Measurements from ENCODE around the gene SGCD. TPM values are rescaled to one million over a fixed set of nuclear protein-coding genes. Genes with fewer than 3 reads are reported as not detected.
"Not testable (repeated sequence)": the region's sequence is repeated elsewhere in the genome, so short reads cannot be mapped to it uniquely, and the experiment has no call there.

The SGCD gene
- total and polyA plus RNA-seq, 4 donors, result 7.8 to 32.5 (median 24.9) TPM

DNA sequence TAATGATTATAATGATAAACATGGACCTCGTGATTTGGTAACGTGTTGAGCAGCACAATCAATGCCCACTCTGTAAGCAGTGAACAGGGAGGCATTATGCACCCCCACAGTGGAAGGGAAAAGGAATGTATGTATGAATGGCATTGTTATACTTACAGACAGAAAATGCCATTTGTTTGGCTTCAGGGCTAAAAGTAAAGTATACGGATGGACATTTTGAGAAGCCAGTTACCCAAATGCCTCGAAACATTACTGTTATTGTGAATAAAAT, 262.9 kb downstream of the SGCD start:
- no peak overlapping the region for H3K4me3 ChIP-seq (ENCODE audit: low read depth, low read length)
- peak overlapping the region; percentile 83 for H3K27ac ChIP-seq (ENCODE audit: low read depth, low read length)

GRCh38 chr5:156590978-156591377, 264.0 kb downstream of the SGCD start:
- Histone ChIP-seq H3K27me3 (ENCODE audit: control insufficient read depth, insufficient read depth, low read length) (no peaks in the 10 kb centered on the region), H3K36me3 (ENCODE audit: control insufficient read depth, insufficient read depth, low read length) (no peaks in the 10 kb centered on the region), H3K9me3 (ENCODE audit: control insufficient read depth, insufficient read depth, low read length) (no peaks in the 10 kb centered on the region), H3K4me1 (ENCODE audit: control insufficient read depth, insufficient read depth, low read length) (no peaks in the 10 kb centered on the region), H3K4me3 (ENCODE audit: low read depth, low read length) (no peak overlapping the region), H3K27ac (ENCODE audit: low read depth, low read length) (no peak overlapping the region)
- DNase-seq (ENCODE audit: low read depth in 4 of 6, low spot score in 6 of 6), result no peak

More for the DNA sequence above, 262.9 kb downstream of the SGCD start:
- Histone ChIP-seq H3K9me3 (ENCODE audit: control insufficient read depth, insufficient read depth, low read length) (no peaks in the 10 kb centered on the region), H3K27me3 (ENCODE audit: control insufficient read depth, insufficient read depth, low read length) (no peaks in the 10 kb centered on the region), H3K4me1 (ENCODE audit: control insufficient read depth, insufficient read depth, low read length) (no peaks in the 10 kb centered on the region), H3K36me3 (ENCODE audit: control insufficient read depth, insufficient read depth, low read length) (no peaks in the 10 kb centered on the region)
- no CpG with 5 or more reads among the region's 4 CpGs for whole genome bisulfite sequencing (ENCODE audit: insufficient coverage)
- DNase-seq (ENCODE audit: low read depth in 4 of 6, low spot score in 6 of 6), result peak in 1 of 6 donors; percentile 60

- DNase-seq (ENCODE audit: low read depth in 4 of 6, low spot score in 6 of 6), result peak in 1 of 6 donors; percentile 50
- Histone ChIP-seq H3K36me3 (ENCODE audit: control insufficient read depth, insufficient read depth, low read length) (no peaks in the 10 kb centered on the region), H3K9me3 (ENCODE audit: control insufficient read depth, insufficient read depth, low read length) (no peaks in the 10 kb centered on the region), H3K4me1 (ENCODE audit: control insufficient read depth, insufficient read depth, low read length) (no peaks in the 10 kb centered on the region), H3K4me3 (ENCODE audit: low read depth, low read length) (no peak overlapping the region), H3K27me3 (ENCODE audit: control insufficient read depth, insufficient read depth, low read length) (no peaks in the 10 kb centered on the region), H3K27ac (ENCODE audit: low read depth, low read length) (no peak overlapping the region)
Measured at GRCh38 chr5:156591631-156592030, 264.7 kb downstream of the SGCD start.

- Histone ChIP-seq H3K27ac (ENCODE audit: low read depth, low read length) (no peak overlapping the region), H3K27me3 (ENCODE audit: control insufficient read depth, insufficient read depth, low read length) (no peaks in the 10 kb centered on the region), H3K9me3 (ENCODE audit: control insufficient read depth, insufficient read depth, low read length) (no peaks in the 10 kb centered on the region), H3K4me1 (ENCODE audit: control insufficient read depth, insufficient read depth, low read length) (no peaks in the 10 kb centered on the region), H3K36me3 (ENCODE audit: control insufficient read depth, insufficient read depth, low read length) (no peaks in the 10 kb centered on the region), H3K4me3 (ENCODE audit: low read depth, low read length) (no peak overlapping the region)
- no CpG with 5 or more reads among the region's 1 CpG for WGBS (ENCODE audit: insufficient coverage)
- DNase-seq (ENCODE audit: low read depth in 4 of 6, low spot score in 6 of 6), result no peak
Measured at GRCh38 chr5:156593546-156593945, 266.6 kb downstream of the SGCD start.

- DNase-seq (ENCODE audit: low read depth in 4 of 6, low spot score in 6 of 6), result no peak
Measured at GRCh38 chr5:156594406-156594805, 267.4 kb downstream of the SGCD start.

DNA sequence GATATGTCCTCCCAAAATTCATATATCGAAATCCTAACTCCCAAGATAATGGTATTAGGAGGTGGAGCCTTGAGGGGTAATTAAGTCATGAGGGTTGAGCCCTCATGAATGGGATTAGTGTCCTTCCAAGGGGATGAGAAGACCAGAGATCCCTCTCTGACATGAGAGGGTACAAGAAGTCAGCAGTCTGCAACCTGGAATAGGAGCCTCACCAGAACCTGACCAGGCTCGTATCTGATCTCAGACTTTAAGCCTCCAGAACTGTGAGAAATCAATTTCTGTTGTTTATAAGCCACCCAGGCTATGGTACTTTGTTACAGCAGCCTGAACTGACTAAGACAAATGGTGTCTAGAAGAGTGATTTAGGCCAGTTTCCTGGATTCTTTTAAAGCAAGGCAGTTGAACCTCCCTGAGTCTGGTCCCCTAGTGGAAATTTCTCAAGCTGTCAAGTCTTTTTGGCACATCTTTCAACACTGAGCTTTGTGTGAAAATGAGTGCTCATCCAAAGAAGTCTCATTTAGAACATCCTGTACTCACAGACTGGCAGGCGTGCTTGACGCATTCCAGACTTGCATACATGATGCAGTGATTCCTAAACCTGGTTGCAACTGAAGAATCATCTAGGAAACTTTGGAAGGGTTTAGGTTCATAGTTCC, 268.3 kb downstream of the SGCD start:
- Histone ChIP-seq H3K4me3 (ENCODE audit: low read depth, low read length) (no peak overlapping the region), H3K9me3 (ENCODE audit: control insufficient read depth, insufficient read depth, low read length) (no peaks in the 10 kb centered on the region), H3K4me1 (ENCODE audit: control insufficient read depth, insufficient read depth, low read length) (no peaks in the 10 kb centered on the region), H3K27me3 (ENCODE audit: control insufficient read depth, insufficient read depth, low read length) (no peaks in the 10 kb centered on the region), H3K27ac (ENCODE audit: low read depth, low read length) (no peak overlapping the region), H3K36me3 (ENCODE audit: control insufficient read depth, insufficient read depth, low read length) (no peaks in the 10 kb centered on the region)
- WGBS (ENCODE audit: insufficient coverage), result 83% methylated on average over 2 of the region's 4 CpGs
- peak in 2 of 6 donors; percentile 27 to 78 for DNase-seq (ENCODE audit: low read depth in 4 of 6, low spot score in 6 of 6)

More at GRCh38 chr5:156594406-156594805, 267.4 kb downstream of the SGCD start:
- no peaks in the 10 kb centered on the region for H3K9me3 ChIP-seq (ENCODE audit: control insufficient read depth, insufficient read depth, low read length)
- no peak overlapping the region for H3K27ac ChIP-seq (ENCODE audit: low read depth, low read length)
- no peaks in the 10 kb centered on the region for H3K36me3 ChIP-seq (ENCODE audit: control insufficient read depth, insufficient read depth, low read length)
- H3K4me1 ChIP-seq (ENCODE audit: control insufficient read depth, insufficient read depth, low read length), result no peaks in the 10 kb centered on the region
- H3K4me3 ChIP-seq (ENCODE audit: low read depth, low read length), result no peak overlapping the region
- no peaks in the 10 kb centered on the region for H3K27me3 ChIP-seq (ENCODE audit: control insufficient read depth, insufficient read depth, low read length)
- 86% methylated on average over 1 of the region's 1 CpG for WGBS (ENCODE audit: insufficient coverage)

DNA sequence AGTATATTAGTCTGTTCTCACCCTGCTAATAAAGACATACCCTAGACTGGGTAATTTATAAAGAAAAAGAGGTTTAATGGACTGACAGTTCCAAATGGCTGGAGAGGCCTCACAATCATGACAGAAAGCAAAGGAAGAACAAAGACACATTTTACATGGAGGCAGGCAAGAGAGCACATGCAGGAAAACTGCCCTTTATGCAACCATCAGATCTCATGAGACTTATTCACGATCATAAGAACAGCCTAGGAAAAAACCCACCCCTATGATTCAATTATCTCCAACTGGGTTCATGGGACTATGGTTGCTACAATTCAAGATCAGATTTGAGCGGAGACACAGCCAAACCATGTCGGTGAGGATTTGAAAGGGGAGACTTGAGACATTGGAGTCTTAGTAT, 270.3 kb downstream of the SGCD start:
- 100% methylated on average over 1 of the region's 3 CpGs for WGBS (ENCODE audit: insufficient coverage)
- H3K27ac ChIP-seq (ENCODE audit: low read depth, low read length), result no peak overlapping the region

GRCh38 chr5:156598964-156599363, 272.0 kb downstream of the SGCD start:
- Histone ChIP-seq H3K4me1 (ENCODE audit: control insufficient read depth, insufficient read depth, low read length) (no peaks in the 10 kb centered on the region), H3K27me3 (ENCODE audit: control insufficient read depth, insufficient read depth, low read length) (no peaks in the 10 kb centered on the region), H3K9me3 (ENCODE audit: control insufficient read depth, insufficient read depth, low read length) (peaks cover 8% of the 10 kb centered on the region), H3K4me3 (ENCODE audit: low read depth, low read length) (no peak overlapping the region), H3K27ac (ENCODE audit: low read depth, low read length) (no peak overlapping the region), H3K36me3 (ENCODE audit: control insufficient read depth, insufficient read depth, low read length) (no peaks in the 10 kb centered on the region)
- peak in 1 of 6 donors; percentile 33 for DNase-seq (ENCODE audit: low read depth in 4 of 6, low spot score in 6 of 6)
- no CpG with 5 or more reads among the region's 2 CpGs for WGBS (ENCODE audit: insufficient coverage)

More for the DNA sequence above, 270.3 kb downstream of the SGCD start:
- H3K4me1 ChIP-seq (ENCODE audit: control insufficient read depth, insufficient read depth, low read length), result no peaks in the 10 kb centered on the region
- H3K36me3 ChIP-seq (ENCODE audit: control insufficient read depth, insufficient read depth, low read length), result no peaks in the 10 kb centered on the region
- DNase-seq (ENCODE audit: low read depth in 4 of 6, low spot score in 6 of 6), result no peak
- no peaks in the 10 kb centered on the region for H3K27me3 ChIP-seq (ENCODE audit: control insufficient read depth, insufficient read depth, low read length)
- peaks cover 4% of the 10 kb centered on the region for H3K9me3 ChIP-seq (ENCODE audit: control insufficient read depth, insufficient read depth, low read length)
- H3K4me3 ChIP-seq (ENCODE audit: low read depth, low read length), result no peak overlapping the region

DNA sequence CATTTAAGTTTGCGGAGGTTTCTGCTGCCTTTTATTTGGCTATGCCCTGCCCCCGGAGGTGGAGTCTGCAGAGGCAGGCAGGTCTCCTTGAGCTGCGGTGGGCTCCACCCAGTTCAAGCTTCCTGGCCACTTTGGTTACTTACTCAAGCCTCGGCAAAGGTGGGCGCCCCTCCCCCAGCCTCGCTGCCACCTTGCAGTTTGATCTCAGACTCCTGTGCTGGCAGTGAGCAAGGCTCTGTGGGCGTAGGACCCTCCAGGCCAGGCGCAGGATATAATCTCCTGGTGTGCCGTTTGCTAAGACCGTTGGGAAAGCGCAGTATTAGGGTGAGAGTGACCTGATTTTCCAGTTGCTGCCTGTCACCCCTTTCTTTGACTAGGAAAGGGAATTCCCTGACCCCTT, 283.6 kb downstream of the SGCD start:
- H3K36me3 ChIP-seq (ENCODE audit: control insufficient read depth, insufficient read depth, low read length); H3K4me3 ChIP-seq (ENCODE audit: low read depth, low read length); H3K27ac ChIP-seq (ENCODE audit: low read depth, low read length); H3K4me1 ChIP-seq (ENCODE audit: control insufficient read depth, insufficient read depth, low read length); H3K27me3 ChIP-seq (ENCODE audit: control insufficient read depth, insufficient read depth, low read length); DNase-seq (ENCODE audit: low read depth in 4 of 6, low spot score in 6 of 6); H3K9me3 ChIP-seq (ENCODE audit: control insufficient read depth, insufficient read depth, low read length): not testable (repeated sequence)
- WGBS (ENCODE audit: insufficient coverage), result 95% methylated on average over 11 of the region's 11 CpGs

DNA sequence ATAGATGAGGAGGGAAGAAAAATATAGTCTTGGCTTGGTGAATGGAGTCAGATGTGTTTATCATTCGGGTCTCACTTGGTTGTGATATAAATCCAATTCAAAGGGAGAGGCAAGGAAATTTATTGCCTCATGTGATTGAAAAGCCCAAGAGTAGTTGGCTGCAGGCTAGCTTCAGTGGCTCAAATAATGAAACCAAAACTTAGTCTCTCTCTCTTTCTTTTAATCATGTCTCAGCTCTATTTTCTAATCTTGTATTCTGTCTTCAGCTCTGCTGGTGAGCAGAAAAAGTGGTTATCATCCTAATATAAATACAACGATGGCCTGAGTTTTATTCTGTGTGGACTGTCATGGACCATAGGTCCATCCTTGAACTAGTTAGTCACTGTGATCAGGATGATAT, 288.9 kb downstream of the SGCD start:
- no peaks in the 10 kb centered on the region for H3K36me3 ChIP-seq (ENCODE audit: control insufficient read depth, insufficient read depth, low read length)
- 50% methylated on average over 1 of the region's 2 CpGs for WGBS (ENCODE audit: insufficient coverage)
- H3K27ac ChIP-seq (ENCODE audit: low read depth, low read length), result no peak overlapping the region
- no peaks in the 10 kb centered on the region for H3K27me3 ChIP-seq (ENCODE audit: control insufficient read depth, insufficient read depth, low read length)
- DNase-seq (ENCODE audit: low read depth in 4 of 6, low spot score in 6 of 6), result no peak
- H3K4me1 ChIP-seq (ENCODE audit: control insufficient read depth, insufficient read depth, low read length), result no peaks in the 10 kb centered on the region
- H3K4me3 ChIP-seq (ENCODE audit: low read depth, low read length), result no peak overlapping the region
- peaks cover 3% of the 10 kb centered on the region for H3K9me3 ChIP-seq (ENCODE audit: control insufficient read depth, insufficient read depth, low read length)
